Right kidney (tissue), 1 donor: Measurements from ENCODE around the gene APBA1.

Source experiments
- DNase-seq: peaks from one replicate; pipeline ENCODE4 v3.0.0-alpha.2; 2016

APBA1 gene

DNA sequence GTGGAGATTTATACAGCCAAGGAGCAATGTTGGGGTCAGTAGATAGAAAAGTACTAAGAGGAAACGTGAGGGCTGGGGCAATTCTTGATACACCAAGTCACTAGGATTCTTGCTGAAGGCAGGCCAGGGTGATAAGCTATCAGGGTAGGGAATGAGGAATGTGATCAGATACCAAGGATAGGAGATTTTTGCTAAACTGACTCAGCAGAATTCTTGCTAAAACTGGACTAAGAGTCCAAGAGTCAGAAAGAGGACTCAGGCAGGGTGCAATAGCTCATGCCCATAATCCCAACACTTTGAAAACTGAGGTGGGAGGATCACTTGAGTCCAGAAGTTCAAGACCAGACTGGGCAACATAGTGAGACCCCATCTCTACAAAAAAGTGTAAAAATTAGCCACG, 275.4 kb downstream of the APBA1 start:
- no peak for DNase-seq

- no peak for DNase-seq
Observed at GRCh38 chr9:69395718-69396117, 276.5 kb downstream of the APBA1 start.

DNA sequence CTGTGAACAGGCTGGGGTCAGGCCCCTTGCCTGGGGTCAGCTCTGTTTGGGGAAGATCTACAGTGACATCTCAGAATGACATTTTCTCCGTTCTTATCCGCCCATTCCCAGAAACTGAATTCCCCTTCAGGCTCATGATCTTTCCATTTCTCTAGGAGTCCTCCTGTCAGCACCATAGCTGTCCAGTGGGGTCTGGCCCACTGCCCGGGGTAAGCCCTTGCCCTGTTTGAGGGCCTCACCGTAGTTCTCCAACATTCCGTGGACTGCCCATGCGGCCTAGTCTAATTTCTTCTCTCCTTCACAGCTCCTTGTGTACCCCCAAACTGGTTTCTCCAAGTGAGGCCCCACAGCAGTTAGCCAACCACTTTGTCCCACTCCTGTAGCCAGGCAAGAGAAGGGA, 278.7 kb downstream of the APBA1 start:
- no peak for DNase-seq

GRCh38 chr9:69392826-69393225, 279.3 kb downstream of the APBA1 start:
- DNase-seq, result no peak

GRCh38 chr9:69391946-69392345, 280.2 kb downstream of the APBA1 start:
- DNase-seq, result no peak

DNA sequence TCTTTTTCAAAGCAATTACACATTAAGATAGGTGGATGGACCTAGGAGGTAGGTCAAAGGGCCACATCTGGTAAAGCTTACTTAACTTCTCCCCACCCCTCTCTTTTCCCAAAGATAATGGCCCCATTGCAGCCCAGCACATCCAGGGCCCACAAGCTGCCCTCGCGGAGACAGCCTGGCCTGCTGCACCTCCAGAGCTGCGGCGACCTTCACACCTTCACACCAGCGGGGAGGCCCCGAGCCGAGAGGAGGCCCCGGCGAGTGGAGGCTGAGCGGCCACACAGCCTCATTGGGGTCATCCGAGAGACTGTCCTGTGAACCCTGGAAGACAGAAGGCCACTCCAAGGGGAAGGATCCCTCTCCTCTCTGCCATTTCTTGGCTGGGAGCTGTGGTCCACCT, 280.7 kb downstream of the APBA1 start:
- no peak for DNase-seq

DNA sequence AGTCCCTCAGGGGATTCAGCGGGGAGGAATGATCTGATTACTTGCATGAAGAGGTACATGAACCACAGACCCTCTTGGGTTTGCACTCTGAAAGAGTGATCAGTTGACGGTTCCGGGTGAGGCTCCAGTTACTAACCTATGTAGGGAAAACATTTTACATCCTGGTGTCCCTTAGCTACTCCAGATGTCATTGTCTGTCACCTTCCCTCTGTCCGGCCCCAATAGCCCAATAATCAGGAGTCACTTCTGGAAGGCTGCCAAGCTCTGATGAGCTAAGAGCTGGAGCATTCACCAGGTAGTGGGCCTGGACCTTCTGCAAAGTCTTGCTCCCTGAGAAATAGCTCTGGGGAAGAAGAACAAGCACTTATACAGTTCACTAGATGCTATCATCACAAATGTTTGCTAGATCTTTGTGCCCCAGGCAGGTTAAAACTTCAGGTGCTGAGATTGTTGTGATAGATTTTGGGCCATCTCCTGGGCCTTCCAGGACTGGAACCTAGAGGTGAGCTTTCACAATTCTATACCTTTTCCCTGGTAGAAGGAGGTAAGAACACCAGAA, 282.7 kb downstream of the APBA1 start:
- DNase-seq, result no peak

- DNase-seq, result no peak
Observed at GRCh38 chr9:69388596-69388995, 283.6 kb downstream of the APBA1 start.

DNA sequence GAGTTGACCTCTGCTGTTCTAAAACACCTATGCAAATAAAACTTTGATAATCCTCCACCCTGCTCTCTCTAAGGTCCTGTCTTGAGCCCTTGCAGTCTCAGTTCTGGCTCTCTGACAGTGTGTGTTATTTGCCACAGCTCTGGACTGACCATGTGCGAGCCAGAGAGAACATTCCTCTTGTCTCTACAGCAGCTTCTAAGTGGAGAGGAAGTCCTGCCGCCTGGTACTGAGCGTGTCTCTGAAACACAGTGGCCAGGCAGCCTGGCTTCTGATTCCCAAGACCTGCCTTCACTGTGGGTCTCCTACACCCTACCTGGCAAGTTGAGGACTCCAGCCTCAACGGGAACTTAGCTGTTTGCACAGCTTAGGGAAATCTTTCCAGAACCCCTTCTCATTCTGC, 285.5 kb downstream of the APBA1 start:
- DNase-seq, result no peak

DNA sequence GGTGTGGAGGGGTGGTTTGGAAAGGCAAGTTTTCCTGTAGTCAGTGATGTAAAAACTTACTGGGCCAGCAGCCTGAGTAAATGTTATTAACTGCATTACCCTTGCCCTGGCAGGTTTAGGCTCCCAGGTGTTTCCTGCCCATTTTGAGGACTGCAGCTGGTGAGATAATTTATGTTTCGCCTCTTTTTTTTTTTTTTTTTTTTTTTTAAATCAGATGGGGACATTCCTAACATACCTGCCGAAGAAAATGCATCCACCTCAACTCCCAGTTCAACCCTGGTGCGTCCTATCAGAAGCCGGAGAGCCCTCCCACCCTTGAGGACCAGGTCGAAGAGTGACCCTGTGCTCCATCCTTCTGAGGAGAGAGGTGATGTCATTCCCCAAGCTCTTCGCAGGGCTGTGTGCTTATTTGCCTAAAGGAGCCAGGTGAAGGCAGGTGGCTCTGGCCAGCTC, 286.6 kb downstream of the APBA1 start:
- no peak for DNase-seq

GRCh38 chr9:69382135-69382534, 290.0 kb downstream of the APBA1 start:
- DNase-seq, result no peak

DNA sequence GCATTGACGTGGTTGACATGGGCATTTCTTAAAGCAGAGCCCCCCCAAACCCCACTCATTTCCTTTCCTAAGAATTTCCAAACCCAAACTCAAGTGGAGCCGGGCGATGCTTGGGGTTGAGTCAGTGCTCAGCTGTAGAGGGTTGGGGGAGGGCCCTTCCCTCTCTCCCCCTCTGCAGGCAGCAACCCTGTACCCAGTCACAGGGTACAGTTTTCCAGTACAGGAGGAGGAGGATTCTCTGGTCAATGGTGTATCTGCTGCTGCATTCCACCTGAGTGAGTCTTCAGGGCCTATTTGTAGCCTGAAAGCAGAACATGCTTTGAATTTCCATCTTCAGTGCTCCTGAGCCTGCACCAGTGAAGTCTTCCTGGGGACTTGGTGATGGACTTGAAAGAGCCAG, 291.4 kb downstream of the APBA1 start:
- no peak for DNase-seq

- no peak for DNase-seq
Observed at GRCh38 chr9:69380301-69380700, 291.9 kb downstream of the APBA1 start.

GRCh38 chr9:69379270-69379982, 292.7 kb downstream of the APBA1 start:
- no peak for DNase-seq

- DNase-seq, result no peak
Observed at GRCh38 chr9:69377981-69378380, 294.2 kb downstream of the APBA1 start.
